Heart right ventricle (tissue), 16 donors: Measurements from ENCODE around the gene TRIM59. TPM values are rescaled to one million over a fixed set of nuclear protein-coding genes. Genes with fewer than 3 reads are reported as not detected.

Source experiments
- ATAC-seq, 8 donors: fragments of 200-7000 bp; cut with Tn5 transposase; one replicate each; pipeline ENCODE4 v1.9.1; 2020; ENCODE audit warnings: mild to moderate bottlenecking in 8 of 8, moderate library complexity in 8 of 8, moderate number of reproducible peaks in 1 of 8
- DNase-seq, 2 donors: peaks; one replicate each; pipeline ENCODE4 v3.0.0-alpha.2; 2020
- H3K27ac ChIP-seq, 10 donors: fragments of 200-600 bp; sonication (generic) in 2 of 10; one replicate each; pipeline versions ENCODE4 v1.5.0 to v1.8.0; 2020 to 2022; ENCODE audit warnings: mild to moderate bottlenecking in 3 of 10
- H3K27me3 ChIP-seq, 7 donors: fragments of 200-600 bp; one replicate each; pipeline ENCODE4 v1.8.0; 2021 to 2022; ENCODE audit warnings: mild to moderate bottlenecking in 2 of 7
- H3K36me3 ChIP-seq, 9 donors: fragments of 200-600 bp; sonication (generic) in 1 of 9; one replicate each; pipeline versions ENCODE4 v1.5.0 to v1.8.0; 2020 to 2022; ENCODE audit warnings: mild to moderate bottlenecking in 2 of 9
- H3K4me1 ChIP-seq, 9 donors: fragments of 200-600 bp; sonication (generic) in 1 of 9; one replicate each; pipeline versions ENCODE4 v1.5.0 to v1.8.0; 2020 to 2022; ENCODE audit warnings: mild to moderate bottlenecking in 4 of 9
- H3K4me3 ChIP-seq, 10 donors: fragments of 200-600 bp; sonication (generic) in 2 of 10; one replicate each; pipeline versions ENCODE4 v1.5.0 to v1.8.0; 2020 to 2022; ENCODE audit warnings: mild to moderate bottlenecking in 7 of 10, moderate library complexity in 2 of 10
- H3K9me3 ChIP-seq, 11 donors: fragments of 200-600 bp in 10 of 11; sonication (generic) in 2 of 11; one replicate each; pipeline versions ENCODE4 v1.5.0 to v1.8.0; 2013 to 2022; ENCODE audit warnings: mild to moderate bottlenecking in 2 of 11, control low read depth in 1 of 11, moderate library complexity in 1 of 11
- WGBS, 2 donors: extraction: QIAGEN DNeasy Blood & Tissue Kit; methylation state at CpG; one replicate each; pipeline ENCODE4 v1.1.7; 2013; ENCODE audit warnings: inconsistent platforms in 1 of 2; 5-methylcytosine and 5-hydroxymethylcytosine counted together
- intact Hi-C, 10 donors: fragments of 100-400 bp; cut with DNase I; formaldehyde crosslinking; loops; one replicate each; pipeline versions ENCODE4 v1.11.1 to v1.14.2; 2022
- polyA plus RNA-seq, 2 donors: library from polyadenylated mRNA; stranded (reverse); fragments of 200-250 nt; gene quantifications; one replicate each; pipeline ENCODE4 v1.2.3, GENCODE V29; 2013
- total RNA-seq, 10 donors: library from RNA; stranded (reverse); fragmentation: NEBNext Ultra II Directional in 3 of 10; extraction: Animal tissue kit (Norgen Biotek cat#: 25700) in 3 of 10; gene quantifications; one replicate each; pipeline versions ENCODE4 v1.2.1 to v1.2.4, GENCODE V29; 2021 to 2023
- TF ChIP-seq, protein P1 (sequence below), 9 donors: fragments of 200-600 bp; sonication (generic) in 2 of 9; IDR thresholded peaks; one replicate each; pipeline versions ENCODE4 v1.5.0 to v1.8.0; 2021 to 2022; ENCODE audit warnings: antibody characterized with exemption in 9 of 9, mild to moderate bottlenecking in 5 of 9, moderate library complexity in 1 of 9
- donor health status: Arrhythmogenic right ventricular cardiomyopathy.
- donor health status: ischemic (EF 13 %, LVEDD 7.1; RV severe dilation, severe dysfunction).
- donor health status: healthy with polysubstance abuse.
- donor health status: DM: no; HTN: yes; CAD: no.
- donor health status: DM: no; HTN: no; CAD: no.
- donor health status: ischemic (EF 25% LVEDD 6.9; RV normal size, moderate dysfunction).
- donor health status: ischemic (EF 25% LVEDD 5.7; RV mildly dilated, moderate dysfunction).
- donor health status: healthy.
- donor health status: DM: yes; HTN: yes; CAD: no.
- donor health status: Ischemic cardiomyopathy.
- donor health status: ischemic (EF 35%, LVEDD 5.7; RV mildly dilated, moderate dysfunction).
- donor health status: nonischemic (EF 11% LVEDD 7.7; RV severe dilation, severe dysfunction).
- donor health status: DM: yes; HTN: yes; CAD: no.
- donor health status: PGD.
- donor health status: ischemic (EF 29% LVEDD 5.4; RV normal size, mild dysfunction).
- donor health status: nonischemic (EF 23%, LVEDD 6.1; RV moderate dilation, normal function).

Gene TRIM59
- total and polyA plus RNA-seq, 12 donors = 0.10 to 2.8 (median 0.32) TPM; not detected in 1

DNA sequence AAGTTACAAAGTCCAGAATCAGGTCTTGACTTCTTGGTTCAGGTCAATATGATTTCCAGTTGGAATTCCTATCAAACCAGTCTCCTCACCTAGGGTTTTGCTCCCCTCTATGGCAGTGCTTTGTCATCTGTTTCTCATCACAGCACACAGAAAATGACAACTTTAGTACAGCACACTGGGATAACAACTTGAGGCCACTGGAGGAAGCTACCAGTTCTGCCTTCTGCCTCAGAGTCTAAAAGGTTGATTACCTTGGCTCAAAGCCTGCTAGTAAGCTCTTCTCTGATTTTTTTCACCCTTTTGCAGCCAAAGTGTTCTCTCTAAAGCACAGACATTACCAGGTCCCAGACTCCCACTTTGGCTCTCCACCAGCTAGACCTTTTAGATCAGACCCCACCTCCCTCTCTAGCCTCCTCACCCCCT is 24.8 kb upstream of the TRIM59 start:
- no peak for ATAC-seq
- Histone ChIP-seq H3K4me3 (no peak overlapping the region), H3K27ac (no peak overlapping the region), H3K27me3 (peaks cover 0 to 11% (median 0%) of the 10 kb centered on the region in 7 donors), H3K9me3 (peaks cover 0 to 23% (median 0%) of the 10 kb centered on the region in 11 donors), H3K4me1 (no peaks in the 10 kb centered on the region), H3K36me3 (no peaks in the 10 kb centered on the region)
- intact Hi-C loops = no loop called here
- TF ChIP-seq, protein P1, sequence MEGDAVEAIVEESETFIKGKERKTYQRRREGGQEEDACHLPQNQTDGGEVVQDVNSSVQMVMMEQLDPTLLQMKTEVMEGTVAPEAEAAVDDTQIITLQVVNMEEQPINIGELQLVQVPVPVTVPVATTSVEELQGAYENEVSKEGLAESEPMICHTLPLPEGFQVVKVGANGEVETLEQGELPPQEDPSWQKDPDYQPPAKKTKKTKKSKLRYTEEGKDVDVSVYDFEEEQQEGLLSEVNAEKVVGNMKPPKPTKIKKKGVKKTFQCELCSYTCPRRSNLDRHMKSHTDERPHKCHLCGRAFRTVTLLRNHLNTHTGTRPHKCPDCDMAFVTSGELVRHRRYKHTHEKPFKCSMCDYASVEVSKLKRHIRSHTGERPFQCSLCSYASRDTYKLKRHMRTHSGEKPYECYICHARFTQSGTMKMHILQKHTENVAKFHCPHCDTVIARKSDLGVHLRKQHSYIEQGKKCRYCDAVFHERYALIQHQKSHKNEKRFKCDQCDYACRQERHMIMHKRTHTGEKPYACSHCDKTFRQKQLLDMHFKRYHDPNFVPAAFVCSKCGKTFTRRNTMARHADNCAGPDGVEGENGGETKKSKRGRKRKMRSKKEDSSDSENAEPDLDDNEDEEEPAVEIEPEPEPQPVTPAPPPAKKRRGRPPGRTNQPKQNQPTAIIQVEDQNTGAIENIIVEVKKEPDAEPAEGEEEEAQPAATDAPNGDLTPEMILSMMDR (IDR thresholded peaks at IDR 0.05) = no peak
- no peak for DNase-seq

DNA sequence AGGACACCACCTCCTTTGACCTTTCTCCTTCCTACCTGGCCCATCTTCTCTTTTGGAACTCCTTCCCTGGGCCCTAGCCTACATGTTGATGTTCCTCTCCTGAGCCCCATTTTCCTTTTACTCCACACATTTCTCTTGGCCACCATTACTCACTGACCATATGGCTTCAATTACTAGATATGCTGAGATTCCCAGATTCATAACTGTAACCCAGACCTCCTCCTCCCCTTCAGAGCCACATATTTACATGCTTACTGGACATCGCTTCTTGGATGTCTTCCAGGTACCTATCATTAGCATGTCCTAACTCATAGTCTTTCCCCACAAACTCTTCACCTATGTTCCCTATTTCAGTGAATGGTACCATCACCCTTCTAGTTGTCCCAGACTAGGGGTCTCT is 24.4 kb upstream of the TRIM59 start:
- Histone ChIP-seq H3K27me3 (peaks cover 0 to 11% (median 0%) of the 10 kb centered on the region in 7 donors), H3K27ac (no peak overlapping the region), H3K4me1 (no peaks in the 10 kb centered on the region), H3K9me3 (peaks cover 0 to 23% (median 0%) of the 10 kb centered on the region in 11 donors), H3K4me3 (no peak overlapping the region), H3K36me3 (no peaks in the 10 kb centered on the region)
- intact Hi-C loops = no loop called here
- ATAC-seq (no peak), DNase-seq (no peak)
- TF ChIP-seq, protein P1 (IDR thresholded peaks at IDR 0.05) = no peak
- 45 to 60% methylated on average over 1 of the region's 1 CpG for WGBS, 2 donors

DNA sequence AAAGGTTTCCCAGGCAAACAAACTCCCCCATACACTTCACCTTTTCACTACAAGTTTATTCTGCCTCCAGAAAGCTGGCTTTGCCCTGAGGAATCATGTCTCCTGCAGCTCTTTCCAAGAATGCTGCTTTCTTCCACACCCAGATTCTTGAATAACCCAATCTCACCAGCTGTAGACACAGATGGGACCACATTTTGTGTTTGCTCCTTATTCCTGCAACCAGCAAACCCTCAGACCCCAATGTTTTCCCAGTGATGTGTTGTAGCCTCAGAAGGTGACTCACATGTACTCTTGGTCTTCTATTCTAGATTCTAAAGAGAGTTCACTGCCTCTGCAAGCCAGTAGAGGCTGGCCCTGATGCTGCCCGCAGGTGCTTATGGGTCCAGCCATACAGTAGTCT is 23.6 kb upstream of the TRIM59 start:
- Histone ChIP-seq H3K27ac (no peak overlapping the region), H3K9me3 (peaks cover 0 to 23% (median 0%) of the 10 kb centered on the region in 11 donors)

DNA sequence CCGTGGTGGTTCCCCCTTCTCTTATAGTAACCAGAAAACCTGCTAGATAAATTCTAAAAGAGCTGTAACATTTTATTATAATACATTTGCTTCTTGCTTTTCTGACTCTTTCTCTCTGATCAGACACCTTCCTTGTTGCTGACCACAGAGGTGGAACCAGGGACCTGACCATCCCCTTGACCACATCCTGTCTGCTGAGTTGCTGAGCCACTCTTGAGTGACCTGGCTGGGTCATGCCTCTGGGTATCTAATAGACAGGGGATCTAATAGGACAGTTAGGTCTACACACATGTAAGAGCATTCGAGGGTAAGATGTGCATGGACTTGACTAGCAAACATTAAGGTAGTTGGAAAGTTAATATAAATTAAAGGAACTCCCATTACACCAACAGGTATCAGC is 22.8 kb upstream of the TRIM59 start:
- peaks cover 0 to 23% (median 0%) of the 10 kb centered on the region in 11 donors for H3K9me3 ChIP-seq
- H3K4me3 ChIP-seq = no peak overlapping the region
- H3K4me1 ChIP-seq = no peaks in the 10 kb centered on the region
- no peak overlapping the region for H3K27ac ChIP-seq
- ATAC-seq (no peak), DNase-seq (no peak)
- H3K36me3 ChIP-seq = no peaks in the 10 kb centered on the region
- TF ChIP-seq, protein P1 (IDR thresholded peaks at IDR 0.05) = no peak
- intact Hi-C loops = no loop called here
- peaks cover 0 to 11% (median 0%) of the 10 kb centered on the region in 7 donors for H3K27me3 ChIP-seq
- WGBS, 2 donors = 60 to 64% methylated on average over 2 of the region's 2 CpGs

More for the DNA sequence above, 23.6 kb upstream of the TRIM59 start:
- intact Hi-C loops = no loop called here
- no peaks in the 10 kb centered on the region for H3K4me1 ChIP-seq
- no peak overlapping the region for H3K4me3 ChIP-seq
- peaks cover 0 to 11% (median 0%) of the 10 kb centered on the region in 7 donors for H3K27me3 ChIP-seq
- DNase-seq (no peak), ATAC-seq (no peak)
- 37 to 46% methylated on average over 1 of the region's 1 CpG for WGBS, 2 donors
- H3K36me3 ChIP-seq = no peaks in the 10 kb centered on the region
- TF ChIP-seq, protein P1 (IDR thresholded peaks at IDR 0.05) = no peak
